ENCODE measurements around the gene ANKRD60. TPM values are rescaled to one million over a fixed set of nuclear protein-coding genes. Genes with fewer than 3 reads are reported as not detected.

The ANKRD60 gene
- total RNA-seq, 2 donors from 2014 or later: not detected

GRCh38 chr20:58198901-58199355, 29.5 kb downstream of the ANKRD60 start:
- H3K9ac ChIP-seq (ENCODE audit: low read depth in 2 of 2, low read length in 2 of 2): no peak overlapping the region
- H3K9me3 ChIP-seq: no peaks in the 10 kb centered on the region
- no peak overlapping the region for H3K27ac ChIP-seq
- no peak for DNase-seq
- no peak overlapping the region for H3K4me3 ChIP-seq
- no peaks in the 10 kb centered on the region for H3K36me3 ChIP-seq
- intact Hi-C loops (cut with DNase I): no loop called here
- no peak for TF ChIP-seq CTCF (IDR thresholded peaks at IDR 0.05)
- H3K4me1 ChIP-seq: no peaks in the 10 kb centered on the region
- H3K27me3 ChIP-seq: no peaks in the 10 kb centered on the region

- DNase-seq: no peak
- no peaks in the 10 kb centered on the region for H3K27me3 ChIP-seq
- no peak overlapping the region for H3K27ac ChIP-seq
- H3K9ac ChIP-seq (ENCODE audit: low read depth in 2 of 2, low read length in 2 of 2): no peak overlapping the region
- intact Hi-C loops (cut with DNase I): no loop called here
- H3K4me1 ChIP-seq: no peaks in the 10 kb centered on the region
- no peaks in the 10 kb centered on the region for H3K9me3 ChIP-seq
- H3K36me3 ChIP-seq: no peaks in the 10 kb centered on the region
- no peak overlapping the region for H3K4me3 ChIP-seq
- TF ChIP-seq CTCF (IDR thresholded peaks at IDR 0.05): no peak
These were observed 30.1 kb downstream of the ANKRD60 start for GRCh38 chr20:58198384-58198783.

GRCh38 chr20:58197185-58197469, 31.3 kb downstream of the ANKRD60 start:
- intact Hi-C loops (cut with DNase I): no loop called here
- no peak for TF ChIP-seq CTCF (IDR thresholded peaks at IDR 0.05)

GRCh38 chr20:58196402-58197184, 31.9 kb downstream of the ANKRD60 start:
- no peak for TF ChIP-seq CTCF (IDR thresholded peaks at IDR 0.05)
- no peaks in the 10 kb centered on the region for H3K4me1 ChIP-seq
- DNase-seq: no peak
- H3K9me3 ChIP-seq: no peaks in the 10 kb centered on the region
- H3K27me3 ChIP-seq: no peaks in the 10 kb centered on the region
- H3K4me3 ChIP-seq: no peak overlapping the region
- intact Hi-C loops (cut with DNase I): no loop called here
- H3K27ac ChIP-seq: no peak overlapping the region
- no peaks in the 10 kb centered on the region for H3K36me3 ChIP-seq
- no peak overlapping the region for H3K9ac ChIP-seq (ENCODE audit: low read depth in 2 of 2, low read length in 2 of 2)

More at GRCh38 chr20:58197185-58197469, 31.3 kb downstream of the ANKRD60 start:
- no peak overlapping the region for H3K27ac ChIP-seq
- H3K36me3 ChIP-seq: no peaks in the 10 kb centered on the region
- no peaks in the 10 kb centered on the region for H3K9me3 ChIP-seq
- DNase-seq: no peak
- H3K4me3 ChIP-seq: no peak overlapping the region
- no peaks in the 10 kb centered on the region for H3K4me1 ChIP-seq
- H3K9ac ChIP-seq (ENCODE audit: low read depth in 2 of 2, low read length in 2 of 2): no peak overlapping the region
- no peaks in the 10 kb centered on the region for H3K27me3 ChIP-seq

GRCh38 chr20:58195047-58195446, 33.4 kb downstream of the ANKRD60 start:
- no peaks in the 10 kb centered on the region for H3K27me3 ChIP-seq
- intact Hi-C loops (cut with DNase I): no loop called here
- H3K27ac ChIP-seq: no peak overlapping the region
- no peak for DNase-seq
- H3K4me1 ChIP-seq: no peaks in the 10 kb centered on the region
- no peak overlapping the region for H3K4me3 ChIP-seq
- no peaks in the 10 kb centered on the region for H3K9me3 ChIP-seq
- no peaks in the 10 kb centered on the region for H3K36me3 ChIP-seq
- TF ChIP-seq CTCF (IDR thresholded peaks at IDR 0.05): no peak
- H3K9ac ChIP-seq (ENCODE audit: low read depth in 2 of 2, low read length in 2 of 2): no peak overlapping the region

All from colonic mucosa (tissue), 4 donors.